Measurements from ENCODE around the gene PHTF2. TPM values are rescaled to one million over a fixed set of nuclear protein-coding genes. Genes with fewer than 3 reads are reported as not detected.

Gene PHTF2
- total RNA-seq, 4 donors from 2014 or later, result 16.7 to 27.6 (median 19.2) TPM

GRCh38 chr7:77855371-77856083, 57.0 kb downstream of the PHTF2 start:
- no peak for ATAC-seq (ENCODE audit: low FRiP score)
- no peak for TF ChIP-seq CTCF (IDR thresholded peaks at IDR 0.05)
- DNase-seq (ENCODE audit: low spot score), result no peak

DNA sequence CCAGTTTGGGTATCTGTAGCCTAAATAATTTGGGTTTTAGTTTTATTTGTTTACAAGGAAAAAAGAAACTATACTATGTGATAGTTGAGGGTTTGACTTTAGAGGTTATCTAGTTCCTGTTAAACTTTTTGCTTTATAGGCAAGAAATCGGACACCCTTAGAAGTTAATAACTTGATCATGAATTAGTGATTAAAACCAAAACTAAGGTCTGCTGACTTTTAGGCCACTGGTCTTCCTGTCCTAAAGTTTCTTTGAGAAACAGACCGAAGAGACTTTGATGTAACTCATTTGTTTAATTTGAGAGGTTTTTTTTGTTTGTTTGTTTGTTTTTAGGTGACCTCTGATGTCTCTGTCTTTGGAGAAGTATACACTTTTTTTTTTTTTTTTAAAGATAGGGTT, 59.7 kb downstream of the PHTF2 start:
- TF ChIP-seq CTCF (IDR thresholded peaks at IDR 0.05), result no peak
- DNase-seq (ENCODE audit: low spot score), result no peak
- ATAC-seq (ENCODE audit: low FRiP score), result no peak

GRCh38 chr7:77859343-77859742, 60.8 kb downstream of the PHTF2 start:
- no peak for ATAC-seq (ENCODE audit: low FRiP score)

GRCh38 chr7:77862691-77863090, 64.1 kb downstream of the PHTF2 start:
- no peak for ATAC-seq (ENCODE audit: low FRiP score)
- no peak for DNase-seq (ENCODE audit: low spot score)
- no peak for TF ChIP-seq CTCF (IDR thresholded peaks at IDR 0.05)

More at GRCh38 chr7:77859343-77859742, 60.8 kb downstream of the PHTF2 start:
- TF ChIP-seq CTCF (IDR thresholded peaks at IDR 0.05), result no peak
- DNase-seq (ENCODE audit: low spot score), result no peak

DNA sequence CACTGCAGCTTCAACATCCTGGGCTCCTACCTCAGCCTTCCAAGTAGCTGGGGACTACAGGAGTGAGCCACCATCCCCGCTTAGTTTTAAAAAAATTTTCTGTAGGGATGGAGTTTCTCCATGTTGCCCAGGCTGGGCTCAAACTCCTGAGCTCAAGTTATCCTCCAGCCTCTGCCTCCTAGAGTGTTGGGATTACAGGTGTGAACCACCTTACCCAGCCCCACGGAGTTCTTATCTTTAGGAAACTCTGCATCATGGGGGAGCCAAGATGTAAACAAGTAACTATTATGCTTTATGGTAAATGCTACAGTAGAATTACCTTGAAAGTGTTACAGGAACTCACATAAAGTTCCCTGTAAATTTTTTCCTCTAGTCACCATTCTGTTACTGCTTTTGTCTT, 65.3 kb downstream of the PHTF2 start:
- TF ChIP-seq CTCF (IDR thresholded peaks at IDR 0.05), result no peak
- ATAC-seq (ENCODE audit: low FRiP score) (no peak), DNase-seq (ENCODE audit: low spot score) (no peak)

- no peak for TF ChIP-seq CTCF (IDR thresholded peaks at IDR 0.05)
- DNase-seq (ENCODE audit: low spot score), result no peak
- no peak for ATAC-seq (ENCODE audit: low FRiP score)
Observed at GRCh38 chr7:77866370-77866769, 67.8 kb downstream of the PHTF2 start.

Measured in omental fat pad (tissue), 4 donors.